Keratinocyte (primary cell): ENCODE results near the gene C2orf76. TPM values are rescaled to one million over a fixed set of nuclear protein-coding genes. Genes with fewer than 3 reads are reported as not detected.

ENCODE experiments used
- DNase-seq: peaks from one replicate; pipeline ENCODE4 v3.0.0-alpha.2; 2011; ENCODE audit warnings: low read depth, missing footprints, low spot score
- FAIRE-seq: peaks from 2 replicates; lab custom pipeline; 2011; peaks lifted over from hg19 to GRCh38; lab: Jason Lieb, UNC
- H2AFZ ChIP-seq: 2 replicates; pipeline ENCODE4 v1.6.0; 2012; ENCODE audit warnings: low read length, control low read depth, inconsistent platforms; ENCODE audit not compliant: control insufficient read depth
- H3K27ac ChIP-seq: 2 replicates; pipeline ENCODE4 v1.5.1; 2011; ENCODE audit warnings: low read length; ENCODE audit not compliant: control insufficient read depth, insufficient read depth
- H3K27me3 ChIP-seq: 3 replicates; pipeline ENCODE4 v1.6.0; 2011; ENCODE audit warnings: low read length; ENCODE audit not compliant: control insufficient read depth, insufficient read depth; ENCODE audit errors: extremely low read depth
- H3K36me3 ChIP-seq, 2 experiments: 2 replicates in 1 of 2; 3 replicates in 1 of 2; pipeline ENCODE4 v1.5.1; 2011; ENCODE audit warnings: low read length in 2 of 2, mild to moderate bottlenecking in 1 of 2; ENCODE audit not compliant: control insufficient read depth in 2 of 2, insufficient read depth in 2 of 2; ENCODE audit errors: extremely low read depth in 1 of 2
- H3K4me1 ChIP-seq: 3 replicates; pipeline ENCODE4 v1.5.1; 2011; ENCODE audit warnings: low read length; ENCODE audit not compliant: control insufficient read depth, insufficient read depth; ENCODE audit errors: extremely low read depth
- H3K4me2 ChIP-seq: 3 replicates; pipeline ENCODE4 v1.6.0; 2011; ENCODE audit warnings: low read depth, low read length; ENCODE audit not compliant: control insufficient read depth, insufficient read depth; ENCODE audit errors: extremely low read depth
- H3K4me3 ChIP-seq, 3 experiments: fragments of 200-600 bp in 1 of 3; sonication (generic) in 1 of 3; 2 replicates in 2 of 3; 3 replicates in 1 of 3; pipeline ENCODE4 v1.5.1; 2011 to 2016; ENCODE audit warnings: low read length in 3 of 3, mild to moderate bottlenecking in 3 of 3, control low read depth in 2 of 3, inconsistent platforms in 1 of 3, low read depth in 1 of 3, mixed read lengths in 1 of 3, mixed run types in 1 of 3, moderate library complexity in 1 of 3; ENCODE audit not compliant: control insufficient read depth in 2 of 3, insufficient read depth in 2 of 3; ENCODE audit errors: extremely low read depth in 1 of 3
- H3K79me2 ChIP-seq: 2 replicates; pipeline ENCODE4 v1.6.0; 2012; ENCODE audit warnings: low read length; ENCODE audit not compliant: control insufficient read depth, insufficient read depth
- H3K9ac ChIP-seq: 3 replicates; pipeline ENCODE4 v1.6.0; 2011; ENCODE audit warnings: low read length; ENCODE audit not compliant: control insufficient read depth, insufficient read depth; ENCODE audit errors: extremely low read depth
- H3K9me1 ChIP-seq: 3 replicates; pipeline ENCODE4 v1.6.0; 2011; ENCODE audit warnings: low read length; ENCODE audit not compliant: control insufficient read depth, insufficient read depth; ENCODE audit errors: extremely low read depth
- H3K9me3 ChIP-seq: 2 replicates; pipeline ENCODE4 v1.5.1; 2012; ENCODE audit warnings: low read depth, low read length; ENCODE audit not compliant: control insufficient read depth
- H4K20me1 ChIP-seq: 3 replicates; pipeline ENCODE4 v1.6.0; 2011; ENCODE audit warnings: low read length; ENCODE audit not compliant: control insufficient read depth, insufficient read depth; ENCODE audit errors: extremely low read depth
- EZH2 ChIP-seq: IDR thresholded peaks from one replicate; pipeline ENCODE4 v1.6.1; 2012; ENCODE audit warnings: inconsistent platforms, mild to moderate bottlenecking, low read length, moderate library complexity
- dilution Hi-C: fragments of 300-500 bp; cut with MboI; formaldehyde crosslinking; loops from one replicate; pipeline ENCODE4 v1.7.0; 2020; ENCODE audit warnings: low sequenced_read_pairs; ENCODE audit not compliant: extremely low pct_ligation_motif_present
- polyA plus RNA-seq, 5 experiments: library from polyadenylated mRNA; depleted of rRNA in 3 of 5; stranded (reverse) in 3 of 5; stranded (forward) in 1 of 5; unstranded in 1 of 5; fragments of >200 nt; gene quantifications; 1 replicate in 1 of 5; 2 replicates in 3 of 5; 3 replicates in 1 of 5; pipeline versions ENCODE4 v1.2.1 to v1.2.3, GENCODE V29; 2011 to 2012; ENCODE audit warnings: missing spikeins in 2 of 5, low read depth in 1 of 5, low replicate concordance in 1 of 5
- TF ChIP-seq, protein P1 (sequence below), 3 experiments: IDR thresholded peaks in 1 of 3; conservative IDR thresholded peaks in 1 of 3; optimal IDR thresholded peaks in 1 of 3; 2 replicates in 2 of 3; 3 replicates in 1 of 3; pipeline versions ENCODE3 to v1.5.1; 2011; ENCODE audit warnings: low read length in 3 of 3, mild to moderate bottlenecking in 3 of 3, moderate library complexity in 2 of 3, control low read depth in 1 of 3, inconsistent platforms in 1 of 3; ENCODE audit not compliant: insufficient read depth in 2 of 3; ENCODE audit errors: extremely low read depth in 1 of 3

C2orf76 gene
- polyA plus RNA-seq, 1 donor (not counting 4 experiments of a cell fraction or from before 2014, with no cell fraction given): 17.9 TPM

DNA sequence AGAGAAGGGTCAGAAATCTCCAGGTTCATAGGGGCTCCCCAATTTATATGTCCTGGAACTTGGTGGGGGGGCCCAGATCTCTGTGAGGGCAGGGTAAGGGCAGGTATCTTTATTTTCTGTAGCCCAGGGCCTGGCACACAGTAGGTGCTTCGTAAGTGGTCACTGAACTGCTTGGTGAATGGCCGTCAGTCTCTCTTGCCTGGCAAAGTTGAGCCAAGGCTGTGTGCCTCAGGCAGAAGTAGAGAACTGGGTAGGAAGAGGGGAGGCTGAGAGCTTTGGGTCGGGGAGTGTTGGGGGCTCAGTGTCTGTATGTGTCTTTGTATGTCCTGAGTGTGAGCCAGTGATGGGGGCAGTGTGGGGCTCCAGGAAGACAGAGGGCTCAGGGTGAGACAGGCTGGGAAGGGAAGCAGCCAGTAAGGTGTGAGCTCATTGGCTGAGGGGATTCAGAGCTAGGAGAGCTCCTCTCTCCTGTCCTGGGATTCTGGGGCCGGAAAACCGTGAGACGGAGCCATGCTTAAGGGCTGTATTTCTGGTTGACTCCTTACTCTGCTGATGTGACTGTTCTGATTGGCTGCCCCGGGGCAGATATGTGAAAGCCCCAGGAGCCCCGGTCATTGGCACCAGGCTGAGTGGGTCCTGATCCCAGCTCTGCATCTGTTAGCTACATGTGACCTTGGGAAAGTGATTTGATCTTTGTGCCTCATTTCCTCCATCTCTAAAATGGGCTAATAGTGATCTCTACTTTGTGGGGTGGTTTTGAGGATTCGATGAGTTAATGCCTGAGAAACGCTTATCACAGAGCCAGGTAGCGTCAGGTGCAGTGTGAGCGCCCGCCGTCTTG is 112.7 kb downstream of the C2orf76 start:
- Histone ChIP-seq H3K27ac (peak overlapping the region; percentile 86), H3K27me3 (no peaks in the 10 kb centered on the region), H3K9me3 (no peaks in the 10 kb centered on the region), H3K4me3 (no peak overlapping the region), H4K20me1 (no peaks in the 10 kb centered on the region), H3K79me2 (no peaks in the 10 kb centered on the region), H3K9me1 (peaks cover 3% of the 10 kb centered on the region), H3K9ac (no peak overlapping the region), H3K36me3 (peaks cover 17 to 20% of the 10 kb centered on the region in 2 experiments), H3K4me1 (peaks cover 36% of the 10 kb centered on the region), H2AFZ (no peak overlapping the region), H3K4me2 (peak overlapping the region; percentile 47)
- no peak for DNase-seq
- no peak for FAIRE-seq
- dilution Hi-C loops: no loop called here
- TF ChIP-seq EZH2: no peak
- TF ChIP-seq, protein P1, sequence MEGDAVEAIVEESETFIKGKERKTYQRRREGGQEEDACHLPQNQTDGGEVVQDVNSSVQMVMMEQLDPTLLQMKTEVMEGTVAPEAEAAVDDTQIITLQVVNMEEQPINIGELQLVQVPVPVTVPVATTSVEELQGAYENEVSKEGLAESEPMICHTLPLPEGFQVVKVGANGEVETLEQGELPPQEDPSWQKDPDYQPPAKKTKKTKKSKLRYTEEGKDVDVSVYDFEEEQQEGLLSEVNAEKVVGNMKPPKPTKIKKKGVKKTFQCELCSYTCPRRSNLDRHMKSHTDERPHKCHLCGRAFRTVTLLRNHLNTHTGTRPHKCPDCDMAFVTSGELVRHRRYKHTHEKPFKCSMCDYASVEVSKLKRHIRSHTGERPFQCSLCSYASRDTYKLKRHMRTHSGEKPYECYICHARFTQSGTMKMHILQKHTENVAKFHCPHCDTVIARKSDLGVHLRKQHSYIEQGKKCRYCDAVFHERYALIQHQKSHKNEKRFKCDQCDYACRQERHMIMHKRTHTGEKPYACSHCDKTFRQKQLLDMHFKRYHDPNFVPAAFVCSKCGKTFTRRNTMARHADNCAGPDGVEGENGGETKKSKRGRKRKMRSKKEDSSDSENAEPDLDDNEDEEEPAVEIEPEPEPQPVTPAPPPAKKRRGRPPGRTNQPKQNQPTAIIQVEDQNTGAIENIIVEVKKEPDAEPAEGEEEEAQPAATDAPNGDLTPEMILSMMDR (optimal IDR thresholded peaks at IDR 0.05 in 1 of 3, IDR thresholded peaks at IDR 0.05 in 1 of 3, conservative IDR thresholded peaks at IDR 0.05 in 1 of 3; ENCODE audit: extremely low read depth in 1 of 3, insufficient read depth in 2 of 3, low read length in 3 of 3): no peak

DNA sequence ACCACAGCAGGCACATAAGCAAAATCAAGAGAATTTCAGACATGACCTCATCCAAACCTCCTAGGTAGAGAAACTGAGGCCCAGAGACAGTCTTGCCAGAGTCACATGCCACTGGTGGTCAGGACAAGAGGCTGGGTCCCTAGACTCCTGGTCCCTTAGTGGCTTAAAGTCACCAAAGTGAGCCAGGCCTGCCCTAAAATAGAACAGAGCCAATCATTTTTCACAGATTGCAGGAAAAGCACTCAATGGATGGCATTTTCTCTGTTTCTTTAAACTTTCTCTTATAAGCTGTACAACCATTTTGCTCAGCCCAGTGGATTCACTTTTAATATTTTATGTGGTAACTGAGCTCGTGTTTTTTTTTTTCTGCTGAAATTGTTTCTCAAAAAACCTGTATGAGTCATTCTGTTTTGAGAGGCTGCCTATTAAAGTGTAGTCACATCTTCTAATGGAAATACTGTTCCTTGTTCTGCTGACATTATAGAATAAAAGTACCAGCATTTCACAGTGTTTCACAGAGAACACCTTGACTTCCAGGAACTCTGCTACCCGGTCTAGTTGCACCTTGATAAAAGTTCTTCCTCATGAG is 113.4 kb downstream of the C2orf76 start:
- Histone ChIP-seq H3K36me3 (peaks cover 21% of the 10 kb centered on the region in 2 experiments), H3K4me2 (peak overlapping the region; percentile 47), H3K79me2 (no peaks in the 10 kb centered on the region), H3K27me3 (no peaks in the 10 kb centered on the region), H3K4me3 (no peak overlapping the region), H3K9me3 (no peaks in the 10 kb centered on the region), H3K9ac (peak overlapping the region; percentile 45), H4K20me1 (no peaks in the 10 kb centered on the region), H3K9me1 (peaks cover 3% of the 10 kb centered on the region), H3K27ac (peak overlapping the region; percentile 86), H2AFZ (no peak overlapping the region), H3K4me1 (peaks cover 36% of the 10 kb centered on the region)
- dilution Hi-C loops: no loop called here
- no peak for DNase-seq
- no peak for FAIRE-seq
- no peak for TF ChIP-seq EZH2
- TF ChIP-seq, protein P1 (optimal IDR thresholded peaks at IDR 0.05 in 1 of 3, IDR thresholded peaks at IDR 0.05 in 1 of 3, conservative IDR thresholded peaks at IDR 0.05 in 1 of 3; ENCODE audit: extremely low read depth in 1 of 3, insufficient read depth in 2 of 3, low read length in 3 of 3): no peak

Other genes with a start within 250 kb of the C2orf76 start
- gene C1QL2, start 208.1 kb downstream of the C2orf76 start, polyA plus RNA-seq: not detected in 3 replicates
- gene STEAP3, start 143.0 kb downstream of the C2orf76 start, polyA plus RNA-seq: 15.5 to 29.7 TPM (median 19.9 TPM) in 3 replicates
- gene DBI, start 143 bp upstream of the C2orf76 start, polyA plus RNA-seq: 415 to 590 TPM (median 446 TPM) in 3 replicates
- 0.10 to 0.18 TPM (median 0.13 TPM) in 3 replicates for gene TMEM37, start 65.0 kb upstream of the C2orf76 start, polyA plus RNA-seq
- not detected in 3 replicates for gene SCTR, start 157.6 kb upstream of the C2orf76 start, polyA plus RNA-seq
- not detected in 3 replicates for gene CFAP221, start 177.6 kb upstream of the C2orf76 start, polyA plus RNA-seq